CD4-positive, alpha-beta T cell (primary cell): Measurements from ENCODE around the gene MAP1LC3C. TPM values are rescaled to one million over a fixed set of nuclear protein-coding genes. Genes with fewer than 3 reads are reported as not detected.

Experiments used
- ATAC-seq: fragments of 200-7000 bp; cut with Tn5 transposase; one replicate; pipeline ENCODE4 v1.10.0; 2022; ENCODE audit warnings: mild to moderate bottlenecking; ENCODE audit not compliant: poor library complexity
- CTCF ChIA-PET: fragments of 350-600 bp; sonication (Branson Sonifier 250); formaldehyde crosslinking; loops from one replicate; lab custom pipeline; 2021; ENCODE audit warnings: antibody characterized with exemption, inconsistent platforms; lab: Charles Lee
- POLR2A ChIA-PET: fragments of 350-600 bp; sonication (Branson Sonifier 250); formaldehyde crosslinking; loops from one replicate; lab custom pipeline; 2021; ENCODE audit warnings: antibody characterized with exemption, inconsistent platforms; lab: Charles Lee
- DNase-seq, 14 experiments: peaks; one replicate each; pipeline ENCODE4 v3.0.0-alpha.2; 2013 to 2020; ENCODE audit warnings: mixed read lengths in 2 of 14
- H3K27ac ChIP-seq, 2 donors: one replicate each; pipeline versions ENCODE4 v1.5.1 to v1.7.0; 2013; ENCODE audit warnings: low read length in 2 of 2, low read depth in 1 of 2, mild to moderate bottlenecking in 1 of 2
- H3K27me3 ChIP-seq, 2 experiments: 1 replicate in 1 of 2; 2 replicates in 1 of 2; pipeline versions ENCODE4 v1.6.1 to v1.7.0; 2013; ENCODE audit warnings: low read length in 2 of 2, control low read depth in 1 of 2, mild to moderate bottlenecking in 1 of 2, moderate library complexity in 1 of 2; ENCODE audit not compliant: insufficient read depth in 2 of 2, control insufficient read depth in 1 of 2
- H3K36me3 ChIP-seq: one replicate; pipeline ENCODE4 v1.6.1; 2013; ENCODE audit warnings: low read length, control low read depth; ENCODE audit not compliant: insufficient read depth
- H3K4me1 ChIP-seq: one replicate; pipeline ENCODE4 v1.6.1; 2013; ENCODE audit warnings: low read length, control low read depth; ENCODE audit not compliant: insufficient read depth
- H3K4me3 ChIP-seq: one replicate; pipeline ENCODE4 v1.5.1; 2013; ENCODE audit warnings: mild to moderate bottlenecking, low read length, moderate library complexity
- H3K9me3 ChIP-seq, 2 experiments: 1 replicate in 1 of 2; 2 replicates in 1 of 2; pipeline versions ENCODE4 v1.6.1 to v1.7.0; 2013; ENCODE audit warnings: low read length in 2 of 2, mild to moderate bottlenecking in 2 of 2, control low read depth in 1 of 2, moderate library complexity in 1 of 2; ENCODE audit not compliant: control insufficient read depth in 1 of 2, insufficient read depth in 1 of 2
- H3K27ac Mint-ChIP-seq: one replicate; pipeline ENCODE4 v1.8.0; 2020; ENCODE audit warnings: mixed read lengths
- H3K27me3 Mint-ChIP-seq: one replicate; pipeline ENCODE4 v1.8.0; 2021; ENCODE audit warnings: mixed read lengths
- H3K36me3 Mint-ChIP-seq: one replicate; pipeline ENCODE4 v1.8.0; 2021; ENCODE audit warnings: low read depth, mixed read lengths
- H3K4me1 Mint-ChIP-seq: one replicate; pipeline ENCODE4 v1.8.0; 2021; ENCODE audit warnings: low read depth, mixed read lengths
- H3K4me3 Mint-ChIP-seq: one replicate; pipeline ENCODE4 v1.8.0; 2020; ENCODE audit warnings: mild to moderate bottlenecking, mixed read lengths
- H3K9me3 Mint-ChIP-seq: one replicate; pipeline ENCODE4 v1.8.0; 2020; ENCODE audit warnings: mixed read lengths
- intact Hi-C, 2 experiments: fragments of 100-400 bp; cut with DNase I in 1 of 2; cut with micrococcal nuclease in 1 of 2; formaldehyde crosslinking; loops; one replicate each; pipeline versions ENCODE4 v1.15.1 to v1.9.0; 2023 to 2025; cut with DNase I, micrococcal nuclease
- total RNA-seq, 174 experiments: library from RNA in 2 of 174; stranded (reverse) in 2 of 174; gene quantifications; one replicate each; pipeline ENCODE4 v1.2.3 and lab custom pipeline; 2021 to 2026
- TF ChIP-seq, protein P1 (sequence below): fragments of 200-600 bp; IDR thresholded peaks from one replicate; pipeline ENCODE4 v1.8.0; 2022; ENCODE audit warnings: antibody characterized with exemption, mild to moderate bottlenecking

Gene MAP1LC3C
- total RNA-seq, 2 experiments from 2014 or later, result not detected

DNA sequence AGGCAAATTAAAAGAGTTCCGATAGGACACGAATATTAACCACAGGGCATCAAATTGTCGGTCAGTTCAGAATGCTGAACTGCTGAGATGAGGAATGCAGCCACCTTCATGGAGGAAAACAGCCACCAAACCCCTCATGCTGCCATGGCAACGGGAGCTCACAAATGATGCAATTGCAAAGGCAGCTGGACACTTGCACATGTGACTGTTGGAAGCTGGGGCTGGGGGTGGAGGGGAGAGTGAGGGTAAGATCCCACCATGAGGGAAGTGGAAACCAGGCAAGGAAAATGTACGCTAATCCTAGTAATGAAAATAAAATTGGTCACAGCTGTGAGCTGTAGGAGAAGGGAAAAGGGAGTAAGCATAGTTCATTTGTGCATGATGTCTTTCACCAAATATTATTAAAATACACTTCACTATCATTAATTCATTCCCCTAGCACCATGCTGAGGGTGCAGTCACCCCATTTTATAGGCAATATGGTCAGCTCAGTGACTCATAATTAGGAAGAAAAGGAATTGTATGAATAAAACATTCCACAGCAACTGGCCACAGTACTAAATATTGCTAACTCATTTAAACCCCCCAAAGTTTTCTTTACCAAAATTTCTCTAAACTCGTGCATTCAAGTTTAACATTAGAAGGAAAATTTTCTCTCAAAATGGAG, 26.1 kb downstream of the MAP1LC3C start:
- Mint-ChIP-seq H3K27me3 (no peaks in the 10 kb centered on the region), H3K36me3 (no peaks in the 10 kb centered on the region), H3K4me3 (no peak overlapping the region), H3K4me1 (no peaks in the 10 kb centered on the region), H3K27ac (no peak overlapping the region), H3K9me3 (no peaks in the 10 kb centered on the region)
- ChIA-PET CTCF (no interaction called here), POLR2A (no interaction called here)
- H3K27ac ChIP-seq, result no peak overlapping the region
- H3K4me1 ChIP-seq, result no peaks in the 10 kb centered on the region
- H3K9me3 ChIP-seq, result no peaks in the 10 kb centered on the region
- intact Hi-C loops, result no loop called here
- H3K4me3 ChIP-seq, result no peak overlapping the region
- ATAC-seq, result no peak
- TF ChIP-seq, protein P1, sequence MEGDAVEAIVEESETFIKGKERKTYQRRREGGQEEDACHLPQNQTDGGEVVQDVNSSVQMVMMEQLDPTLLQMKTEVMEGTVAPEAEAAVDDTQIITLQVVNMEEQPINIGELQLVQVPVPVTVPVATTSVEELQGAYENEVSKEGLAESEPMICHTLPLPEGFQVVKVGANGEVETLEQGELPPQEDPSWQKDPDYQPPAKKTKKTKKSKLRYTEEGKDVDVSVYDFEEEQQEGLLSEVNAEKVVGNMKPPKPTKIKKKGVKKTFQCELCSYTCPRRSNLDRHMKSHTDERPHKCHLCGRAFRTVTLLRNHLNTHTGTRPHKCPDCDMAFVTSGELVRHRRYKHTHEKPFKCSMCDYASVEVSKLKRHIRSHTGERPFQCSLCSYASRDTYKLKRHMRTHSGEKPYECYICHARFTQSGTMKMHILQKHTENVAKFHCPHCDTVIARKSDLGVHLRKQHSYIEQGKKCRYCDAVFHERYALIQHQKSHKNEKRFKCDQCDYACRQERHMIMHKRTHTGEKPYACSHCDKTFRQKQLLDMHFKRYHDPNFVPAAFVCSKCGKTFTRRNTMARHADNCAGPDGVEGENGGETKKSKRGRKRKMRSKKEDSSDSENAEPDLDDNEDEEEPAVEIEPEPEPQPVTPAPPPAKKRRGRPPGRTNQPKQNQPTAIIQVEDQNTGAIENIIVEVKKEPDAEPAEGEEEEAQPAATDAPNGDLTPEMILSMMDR, result no peak
- no peak for DNase-seq
- no peaks in the 10 kb centered on the region for H3K36me3 ChIP-seq
- H3K27me3 ChIP-seq, result no peaks in the 10 kb centered on the region

DNA sequence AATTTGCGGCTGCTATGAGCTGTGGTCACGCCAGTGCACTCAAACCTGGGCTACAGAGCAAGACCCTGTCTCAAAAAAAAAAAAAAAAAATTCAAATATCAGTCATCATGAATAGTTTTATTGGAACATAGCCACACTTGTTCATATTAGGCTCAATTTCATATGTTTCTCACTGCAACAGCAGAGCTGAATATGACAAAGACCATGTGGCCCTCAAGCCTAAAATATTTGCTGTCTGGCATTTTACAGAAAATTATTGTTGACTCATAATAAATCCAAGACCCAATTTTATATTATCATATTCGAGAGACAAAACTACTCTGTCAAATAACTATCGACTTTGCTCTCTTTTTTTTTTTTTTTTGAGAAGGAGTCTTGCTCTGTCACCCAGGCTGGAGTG, 30.3 kb downstream of the MAP1LC3C start:
- Mint-ChIP-seq H3K27ac (no peak overlapping the region), H3K36me3 (no peaks in the 10 kb centered on the region), H3K9me3 (no peaks in the 10 kb centered on the region), H3K4me3 (no peak overlapping the region), H3K4me1 (no peaks in the 10 kb centered on the region), H3K27me3 (no peaks in the 10 kb centered on the region)
- no peak overlapping the region for H3K27ac ChIP-seq
- POLR2A ChIA-PET, result no interaction called here
- TF ChIP-seq, protein P1, result no peak
- no peak for DNase-seq
- H3K4me1 ChIP-seq, result no peaks in the 10 kb centered on the region
- no peak for ATAC-seq
- no peaks in the 10 kb centered on the region for H3K27me3 ChIP-seq
- H3K36me3 ChIP-seq, result no peaks in the 10 kb centered on the region
- CTCF ChIA-PET, result no interaction called here
- no peak overlapping the region for H3K4me3 ChIP-seq
- intact Hi-C loops, result no loop called here
- no peaks in the 10 kb centered on the region for H3K9me3 ChIP-seq

DNA sequence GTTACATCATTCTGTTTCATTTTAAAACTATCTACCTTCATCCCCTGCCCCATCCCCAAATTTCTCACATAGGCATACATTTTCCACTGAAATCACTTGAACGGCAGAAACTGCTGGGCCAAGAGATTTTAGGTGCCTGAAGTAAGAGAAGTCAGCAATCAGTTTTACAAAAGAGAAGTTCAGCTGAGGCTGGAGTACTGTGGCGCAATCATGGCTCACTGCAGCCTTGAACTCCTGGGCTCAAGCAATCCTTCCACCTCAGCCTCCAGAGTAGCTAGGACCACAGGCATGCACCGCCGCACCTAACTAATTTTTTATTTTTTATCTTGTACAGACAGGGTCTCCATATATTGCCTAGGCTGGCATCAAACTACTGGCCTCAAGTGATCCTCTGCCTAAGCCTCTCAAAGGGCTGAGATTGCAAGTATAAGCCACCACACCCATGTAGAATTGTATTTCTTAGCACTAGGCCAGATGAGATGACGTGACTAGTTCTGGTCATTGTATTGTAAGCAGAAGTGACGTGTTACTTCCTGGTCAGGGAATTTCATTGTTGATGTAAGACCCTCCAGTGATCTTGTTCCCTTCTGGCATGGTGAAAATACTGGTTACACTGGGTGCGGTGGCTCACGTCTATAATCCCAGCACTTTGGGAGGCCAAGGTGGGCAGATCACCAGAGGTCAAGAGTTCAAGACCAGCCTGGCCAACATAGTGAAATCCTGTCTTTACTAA, 34.2 kb downstream of the MAP1LC3C start:
- TF ChIP-seq, protein P1, result no peak
- Histone ChIP-seq H3K36me3 (no peaks in the 10 kb centered on the region), H3K4me1 (no peaks in the 10 kb centered on the region), H3K27ac (no peak overlapping the region), H3K27me3 (no peaks in the 10 kb centered on the region), H3K9me3 (no peaks in the 10 kb centered on the region), H3K4me3 (no peak overlapping the region)
- Mint-ChIP-seq H3K4me1 (no peaks in the 10 kb centered on the region), H3K27ac (no peak overlapping the region), H3K4me3 (no peak overlapping the region), H3K9me3 (no peaks in the 10 kb centered on the region), H3K27me3 (no peaks in the 10 kb centered on the region), H3K36me3 (no peaks in the 10 kb centered on the region)
- ChIA-PET POLR2A (interaction anchor here (0.7 kb wide), 1 partner anchor 325 kb away, joined by 3 read pairs; no protein-coding TSS in a partner anchor), CTCF (no interaction called here)
- intact Hi-C loops, result no loop called here
- ATAC-seq (no peak), DNase-seq (peak in 3 of 14 experiments; percentile 1 to 21 (median 11))
